Esophagus squamous epithelium (tissue), 4 donors: ENCODE results near the gene EPB41L1.

ENCODE experiments used
- CTCF ChIP-seq, 6 experiments: fragments of 450-650 bp in 4 of 6; fragments of 200-600 bp in 2 of 6; sonication (generic) in 2 of 6; IDR thresholded peaks; one replicate each; pipeline ENCODE4 v1.5.1; 2016 to 2019; ENCODE audit warnings: antibody characterized with exemption in 6 of 6, mild to moderate bottlenecking in 4 of 6, moderate library complexity in 4 of 6
- POLR2A ChIP-seq, 4 donors: fragments of 450-650 bp; IDR thresholded peaks; one replicate each; pipeline ENCODE4 v1.6.1; 2017; ENCODE audit warnings: antibody characterized with exemption in 4 of 4, mild to moderate bottlenecking in 4 of 4, moderate library complexity in 3 of 4

- TF ChIP-seq CTCF (IDR thresholded peaks at IDR 0.05): no peak
- TF ChIP-seq POLR2A (IDR thresholded peaks at IDR 0.05): no peak
Measured at GRCh38 chr20:36201198-36201597, 46.7 kb downstream of the EPB41L1 start.
